Renal cortex interstitium (tissue), 11 donors: Measurements from ENCODE around the gene OR4D10. TPM values are rescaled to one million over a fixed set of nuclear protein-coding genes. Genes with fewer than 3 reads are reported as not detected.
"Not testable (repeated sequence)": the region's sequence is repeated elsewhere in the genome, so short reads cannot be mapped to it uniquely, and the experiment has no call there.

ENCODE experiments used
- DNase-seq, 11 donors: peaks; one replicate each; pipeline ENCODE4 v3.0.0-alpha.2; 2013; ENCODE audit warnings: low read depth in 9 of 11, low spot score in 4 of 11; ENCODE audit errors: extremely low read depth in 1 of 11
- polyA plus RNA-seq, 3 donors: library from polyadenylated mRNA; unstranded; fragments of 120-200 nt; gene quantifications; one replicate each; pipeline ENCODE4 v1.2.1, GENCODE V29; 2013; ENCODE audit not compliant: insufficient read length in 3 of 3

OR4D10 gene
- polyA plus RNA-seq, 3 donors: not detected

DNA sequence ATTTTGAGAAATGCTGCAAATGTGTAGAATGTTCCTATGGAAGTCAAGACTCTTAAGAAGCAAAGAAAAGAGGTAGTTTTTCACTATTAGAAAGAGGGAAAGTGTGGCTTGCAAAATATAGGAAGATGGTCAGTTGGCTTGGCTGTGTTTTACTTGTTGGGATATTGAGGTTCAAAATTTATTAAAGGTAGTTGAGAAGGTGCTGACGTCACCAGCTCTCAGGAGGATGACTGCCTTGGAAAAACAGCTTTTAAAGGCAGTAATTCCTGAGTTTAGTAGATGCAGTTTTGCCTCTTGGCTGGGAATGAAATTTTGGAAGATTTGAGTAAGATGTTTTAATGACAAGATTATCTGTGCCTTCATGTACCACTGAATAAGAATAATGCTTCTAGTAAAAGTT lies 38.6 kb downstream of the OR4D10 start:
- no peak for DNase-seq

DNA sequence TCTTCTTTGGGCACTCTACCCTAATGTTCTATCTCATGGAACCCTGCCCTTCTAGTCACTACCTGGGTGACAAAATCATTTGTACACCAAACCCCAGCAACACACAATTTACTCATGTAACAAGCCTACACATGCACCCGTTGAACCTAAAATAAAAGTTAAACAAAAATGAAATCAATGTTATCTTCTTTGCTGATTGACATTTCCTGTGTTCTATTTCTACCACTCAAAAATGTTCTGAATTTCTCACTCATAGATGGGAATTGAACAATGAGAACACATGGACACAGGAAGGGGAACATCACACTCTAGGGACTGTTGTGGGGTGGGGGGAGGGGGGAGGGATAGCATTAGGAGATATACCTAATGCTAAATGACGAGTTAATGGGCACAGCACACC lies 47.0 kb downstream of the OR4D10 start:
- DNase-seq: not testable (repeated sequence)

DNA sequence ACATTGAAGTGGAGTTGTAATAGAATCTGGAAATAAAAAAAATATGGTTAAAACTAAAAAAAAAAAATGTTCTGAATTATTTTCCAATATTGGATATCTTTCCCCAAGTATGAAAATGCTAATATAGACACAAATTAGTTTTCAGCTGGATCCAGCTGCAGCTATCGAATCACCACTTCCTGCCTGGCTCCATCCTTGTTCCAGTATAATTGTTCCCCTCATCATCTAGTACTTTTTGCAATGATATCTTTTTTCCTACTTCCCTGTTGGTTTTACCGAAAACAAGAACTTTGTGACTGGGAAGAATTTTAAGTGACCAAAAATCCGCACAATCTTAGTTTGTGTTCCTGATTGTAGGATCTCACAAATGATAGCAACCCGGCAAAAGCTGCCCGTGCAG lies 47.6 kb downstream of the OR4D10 start:
- DNase-seq: no peak

DNA sequence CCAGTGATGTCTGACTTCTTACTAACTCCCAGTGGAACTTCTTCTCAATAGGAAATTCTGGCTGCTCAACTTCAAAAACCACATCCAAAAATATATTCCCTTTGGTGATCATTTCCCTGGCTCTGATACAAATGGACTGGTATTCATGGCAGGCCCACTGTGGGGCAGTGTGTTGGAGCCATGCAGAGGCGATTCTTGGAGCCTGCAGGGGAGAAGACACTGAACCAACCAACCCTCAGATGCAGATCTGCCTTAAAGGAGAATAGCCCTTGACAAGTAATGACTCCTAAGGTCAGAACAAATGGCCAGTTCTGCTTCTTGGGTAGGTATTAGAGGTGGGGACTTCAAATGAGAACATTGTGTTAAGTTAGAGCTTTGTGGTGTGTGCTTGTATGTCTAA lies 50.4 kb downstream of the OR4D10 start:
- DNase-seq: no peak

DNA sequence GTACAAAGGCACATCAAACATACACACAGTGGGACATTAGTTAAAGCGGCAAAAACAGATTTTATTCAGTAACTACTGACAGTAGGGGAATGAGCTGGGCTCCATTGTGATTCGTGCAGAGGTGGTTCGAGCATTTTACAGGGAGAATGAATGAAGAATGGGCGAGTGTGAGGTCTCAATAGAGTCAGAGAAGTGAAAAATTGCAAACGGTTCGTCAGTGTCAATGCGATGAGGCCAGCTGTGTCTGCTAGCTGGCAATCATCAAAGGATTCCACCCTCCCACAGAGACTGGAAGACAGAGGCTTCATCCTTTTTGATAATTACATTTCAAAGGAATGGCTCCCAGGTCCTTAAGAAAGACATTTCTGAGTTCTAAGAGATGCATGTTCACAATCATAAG lies 55.6 kb downstream of the OR4D10 start:
- no peak for DNase-seq

Other genes starting within 250 kb of the OR4D10 start
- not detected for gene OR5AN1, start 114.4 kb upstream of the OR4D10 start, polyA plus RNA-seq
- under 1 TPM; 0.01 to 0.03 (median 0.02) TPM for gene OR5A2, start 46.9 kb upstream of the OR4D10 start, polyA plus RNA-seq
- gene OR5A1, start 36.8 kb upstream of the OR4D10 start, polyA plus RNA-seq: under 1 TPM in 2 of 3 donors, not detected in 1; 0.01 to 0.03 TPM
- gene OR4D6, start 16.4 kb upstream of the OR4D10 start, polyA plus RNA-seq: not detected
- gene OR4D11, start 30.3 kb downstream of the OR4D10 start, polyA plus RNA-seq: not detected
- under 1 TPM in 2 of 3 donors, not detected in 1; 0.06 to 0.09 TPM for gene OR4D9, start 38.2 kb downstream of the OR4D10 start, polyA plus RNA-seq
- 10 to 100 TPM; 47.5 to 58.6 (median 54.3) TPM for gene OSBP, start 142.5 kb downstream of the OR4D10 start, polyA plus RNA-seq
- gene PATL1, start 195.7 kb downstream of the OR4D10 start, polyA plus RNA-seq: 10 to 100 TPM; 43.2 to 49.8 (median 44.8) TPM
- not detected for gene OR10V1, start 240.5 kb downstream of the OR4D10 start, polyA plus RNA-seq